NCI-H128 (cell line): ENCODE results near the gene EMILIN2.

Experiments used
- DNase-seq: peaks from one replicate; lab custom pipeline; 2025; ENCODE audit not compliant: unreplicated experiment; lab: John Stamatoyannopoulos, UW

Gene EMILIN2

GRCh38 chr18:2897448-2898185 lies 50.8 kb downstream of the EMILIN2 start:
- DNase-seq: no peak

GRCh38 chr18:2898186-2898640 lies 51.4 kb downstream of the EMILIN2 start:
- DNase-seq: no peak

GRCh38 chr18:2900684-2901422 lies 54.0 kb downstream of the EMILIN2 start:
- no peak for DNase-seq

- no peak for DNase-seq
Observed at GRCh38 chr18:2901423-2901985, 54.7 kb downstream of the EMILIN2 start.

- DNase-seq: no peak
Observed at GRCh38 chr18:2902327-2902726, 55.5 kb downstream of the EMILIN2 start.

- DNase-seq: no peak
Observed at GRCh38 chr18:2903006-2903405, 56.2 kb downstream of the EMILIN2 start.

- DNase-seq: no peak
Observed at GRCh38 chr18:2905854-2906703, 59.3 kb downstream of the EMILIN2 start.

- DNase-seq: no peak
Observed at GRCh38 chr18:2906704-2907549, 60.1 kb downstream of the EMILIN2 start.

GRCh38 chr18:2907550-2908135 lies 60.8 kb downstream of the EMILIN2 start:
- no peak for DNase-seq

GRCh38 chr18:2908166-2908945 lies 61.5 kb downstream of the EMILIN2 start:
- DNase-seq: no peak

GRCh38 chr18:2908946-2909335 lies 62.1 kb downstream of the EMILIN2 start:
- no peak for DNase-seq

- no peak for DNase-seq
Observed at GRCh38 chr18:2909431-2910140, 62.8 kb downstream of the EMILIN2 start.

GRCh38 chr18:2910261-2910660 lies 63.5 kb downstream of the EMILIN2 start:
- DNase-seq: no peak

GRCh38 chr18:2910751-2911425 lies 64.1 kb downstream of the EMILIN2 start:
- no peak for DNase-seq

GRCh38 chr18:2911533-2911932 lies 64.7 kb downstream of the EMILIN2 start:
- DNase-seq: no peak

- no peak for DNase-seq
Observed at GRCh38 chr18:2912357-2913299, 65.8 kb downstream of the EMILIN2 start.
